Nephron (organoid): ENCODE results near the gene CHP1.
"Not testable (repeated sequence)": the region's sequence is repeated elsewhere in the genome, so short reads cannot be mapped to it uniquely, and the experiment has no call there.

Source experiments
- H3K27ac Mint-ChIP-seq, 3 experiments: 2 replicates each; pipeline ENCODE4 v1.8.0; 2020; ENCODE audit warnings: mixed read lengths in 3 of 3, mild to moderate bottlenecking in 2 of 3, moderate library complexity in 1 of 3
- H3K27me3 Mint-ChIP-seq: 2 replicates; pipeline ENCODE4 v1.8.0; 2021; ENCODE audit warnings: low read depth, mild to moderate bottlenecking, moderate library complexity, mixed read lengths
- H3K36me3 Mint-ChIP-seq: 2 replicates; pipeline ENCODE4 v1.8.0; 2020; ENCODE audit warnings: low read depth, mixed read lengths
- H3K4me1 Mint-ChIP-seq: 2 replicates; pipeline ENCODE4 v1.8.0; 2020; ENCODE audit warnings: mixed read lengths
- H3K4me3 Mint-ChIP-seq, 3 experiments: 2 replicates each; pipeline ENCODE4 v1.8.0; 2020; ENCODE audit warnings: mild to moderate bottlenecking in 3 of 3, mixed read lengths in 3 of 3, moderate library complexity in 2 of 3
- H3K9me3 Mint-ChIP-seq: 2 replicates; pipeline ENCODE4 v1.8.0; 2020; ENCODE audit warnings: mixed read lengths
- TF ChIP-seq, protein P1 (sequence below), 3 experiments: fragments of 200-600 bp; sonication (generic); IDR thresholded peaks; one replicate each; pipeline ENCODE4 v1.5.0; 2021; ENCODE audit warnings: antibody characterized with exemption in 3 of 3; ENCODE audit not compliant: unreplicated experiment in 3 of 3

Gene CHP1

GRCh38 chr15:41309226-41309905, 78.3 kb downstream of the CHP1 start:
- TF ChIP-seq, protein P1, sequence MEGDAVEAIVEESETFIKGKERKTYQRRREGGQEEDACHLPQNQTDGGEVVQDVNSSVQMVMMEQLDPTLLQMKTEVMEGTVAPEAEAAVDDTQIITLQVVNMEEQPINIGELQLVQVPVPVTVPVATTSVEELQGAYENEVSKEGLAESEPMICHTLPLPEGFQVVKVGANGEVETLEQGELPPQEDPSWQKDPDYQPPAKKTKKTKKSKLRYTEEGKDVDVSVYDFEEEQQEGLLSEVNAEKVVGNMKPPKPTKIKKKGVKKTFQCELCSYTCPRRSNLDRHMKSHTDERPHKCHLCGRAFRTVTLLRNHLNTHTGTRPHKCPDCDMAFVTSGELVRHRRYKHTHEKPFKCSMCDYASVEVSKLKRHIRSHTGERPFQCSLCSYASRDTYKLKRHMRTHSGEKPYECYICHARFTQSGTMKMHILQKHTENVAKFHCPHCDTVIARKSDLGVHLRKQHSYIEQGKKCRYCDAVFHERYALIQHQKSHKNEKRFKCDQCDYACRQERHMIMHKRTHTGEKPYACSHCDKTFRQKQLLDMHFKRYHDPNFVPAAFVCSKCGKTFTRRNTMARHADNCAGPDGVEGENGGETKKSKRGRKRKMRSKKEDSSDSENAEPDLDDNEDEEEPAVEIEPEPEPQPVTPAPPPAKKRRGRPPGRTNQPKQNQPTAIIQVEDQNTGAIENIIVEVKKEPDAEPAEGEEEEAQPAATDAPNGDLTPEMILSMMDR (IDR thresholded peaks at IDR 0.05; ENCODE audit: unreplicated experiment in 3 of 3): no peak
- Mint-ChIP-seq H3K4me1 (peaks cover 4% of the 10 kb centered on the region), H3K4me3 (no peak overlapping the region), H3K9me3 (no peaks in the 10 kb centered on the region), H3K36me3 (peaks cover 12% of the 10 kb centered on the region), H3K27me3 (no peaks in the 10 kb centered on the region), H3K27ac (no peak overlapping the region)

DNA sequence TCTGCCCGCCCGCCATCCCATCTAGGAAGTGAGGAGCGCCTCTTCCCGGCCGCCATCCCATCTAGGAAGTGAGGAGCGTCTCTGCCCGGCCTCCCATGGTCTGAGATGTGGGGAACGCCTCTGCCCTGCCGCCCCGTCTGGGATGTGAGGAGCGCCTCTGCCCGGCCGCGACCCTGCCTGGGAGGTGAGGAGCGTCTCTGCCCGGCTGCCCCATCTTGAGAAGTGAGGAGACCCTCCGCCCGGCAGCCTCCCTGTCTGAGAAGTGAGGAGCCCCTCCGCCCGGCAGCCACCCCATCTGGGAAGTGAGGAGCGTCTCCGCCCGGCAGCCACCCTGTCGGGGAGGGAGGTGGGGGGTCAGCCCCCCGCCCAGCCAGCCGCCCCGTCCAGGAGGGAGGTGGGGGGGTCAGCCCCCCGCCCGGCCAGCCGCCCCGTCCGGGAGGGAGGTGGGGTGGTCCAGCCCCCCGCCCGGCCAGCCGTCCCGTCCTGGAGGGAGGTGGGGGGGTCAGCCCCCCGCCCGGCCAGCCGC, 89.8 kb downstream of the CHP1 start:
- not testable (repeated sequence) for H3K4me3 Mint-ChIP-seq, H3K27me3 Mint-ChIP-seq, H3K27ac Mint-ChIP-seq, H3K4me1 Mint-ChIP-seq, H3K9me3 Mint-ChIP-seq
- peaks cover 45% of the 10 kb centered on the region for H3K36me3 Mint-ChIP-seq

DNA sequence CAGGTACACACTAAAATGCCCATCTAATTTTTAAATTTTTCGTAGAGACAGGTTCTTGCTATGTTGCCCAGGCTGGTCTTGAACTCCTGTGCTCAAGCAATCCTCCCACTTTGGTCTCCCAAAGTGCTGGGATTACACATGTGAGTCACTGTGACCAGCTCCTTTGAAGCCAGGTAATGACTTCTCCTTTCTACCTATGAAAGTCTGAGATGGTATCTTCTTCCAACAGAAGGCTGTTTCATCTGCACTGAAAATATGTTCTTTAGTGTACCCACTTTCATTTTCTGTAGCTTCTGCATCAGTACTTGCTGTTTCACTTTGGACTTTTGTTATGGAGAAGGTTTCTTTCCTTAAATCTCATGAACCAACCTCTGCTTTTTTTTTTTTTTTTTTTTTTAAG, 92.5 kb downstream of the CHP1 start:
- Mint-ChIP-seq H3K4me1 (no peaks in the 10 kb centered on the region), H3K9me3 (no peaks in the 10 kb centered on the region), H3K36me3 (peaks cover 41% of the 10 kb centered on the region), H3K27me3 (no peaks in the 10 kb centered on the region), H3K4me3 (no peak overlapping the region), H3K27ac (no peak overlapping the region)
- TF ChIP-seq, protein P1 (IDR thresholded peaks at IDR 0.05; ENCODE audit: unreplicated experiment in 3 of 3): no peak

DNA sequence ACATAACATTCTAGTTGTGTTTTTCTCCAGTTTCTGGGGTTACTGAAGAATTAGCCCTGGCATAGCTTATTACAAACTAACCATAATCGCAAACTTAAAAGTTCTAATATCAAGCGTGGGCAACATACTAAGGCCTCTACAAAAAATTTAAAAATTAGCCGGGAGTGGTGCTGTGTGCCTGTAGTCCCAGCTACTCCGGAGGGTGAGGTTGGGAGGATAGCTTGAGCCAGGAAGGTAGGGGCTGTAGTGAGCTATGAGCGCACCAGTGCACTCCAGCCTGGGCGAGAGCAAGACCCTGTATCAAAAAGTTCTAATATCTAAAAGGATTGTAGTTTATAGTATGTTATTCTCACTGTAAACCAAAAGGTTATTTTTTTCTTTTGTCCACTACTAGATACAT, 100.2 kb downstream of the CHP1 start:
- H3K36me3 Mint-ChIP-seq: peaks cover 17% of the 10 kb centered on the region
- no peaks in the 10 kb centered on the region for H3K27me3 Mint-ChIP-seq
- H3K4me3 Mint-ChIP-seq: peak overlapping the region; percentile 96 to 99 (median 98)
- H3K9me3 Mint-ChIP-seq: no peaks in the 10 kb centered on the region
- peak overlapping the region; percentile 77 to 91 (median 88) for H3K27ac Mint-ChIP-seq
- TF ChIP-seq, protein P1 (IDR thresholded peaks at IDR 0.05; ENCODE audit: unreplicated experiment in 3 of 3): no peak
- H3K4me1 Mint-ChIP-seq: peaks cover 26% of the 10 kb centered on the region
